C4-2B (cell line): ENCODE results near the gene ST7.

ENCODE experiments used
- H3K27ac ChIP-seq: fragments of 450-650 bp; 2 replicates; pipeline ENCODE4 v1.5.1; 2017
- CTCF ChIP-seq: fragments of 450-650 bp; conservative IDR thresholded peaks from 2 replicates; pipeline ENCODE4 v1.5.1; 2017; ENCODE audit warnings: mild to moderate bottlenecking
- ZFX ChIP-seq: fragments of 450-650 bp; IDR thresholded peaks from 2 replicates; pipeline ENCODE4 v1.6.1; 2017

The ST7 gene

GRCh38 chr7:117190104-117190503, 236.8 kb downstream of the ST7 start:
- H3K27ac ChIP-seq: no peak overlapping the region

GRCh38 chr7:117190746-117191435, 237.6 kb downstream of the ST7 start:
- H3K27ac ChIP-seq: no peak overlapping the region
- TF ChIP-seq CTCF (no peak), ZFX (no peak)

More at GRCh38 chr7:117190104-117190503, 236.8 kb downstream of the ST7 start:
- TF ChIP-seq ZFX (no peak), CTCF (no peak)

GRCh38 chr7:117192108-117192507, 238.8 kb downstream of the ST7 start:
- TF ChIP-seq CTCF (no peak), ZFX (no peak)
- H3K27ac ChIP-seq: no peak overlapping the region

- TF ChIP-seq ZFX (no peak), CTCF (no peak)
- no peak overlapping the region for H3K27ac ChIP-seq
These were observed 240.3 kb downstream of the ST7 start for GRCh38 chr7:117193564-117193963.

- TF ChIP-seq CTCF: no peak
- no peak for TF ChIP-seq ZFX
- H3K27ac ChIP-seq: no peak overlapping the region
These were observed 241.1 kb downstream of the ST7 start for GRCh38 chr7:117194445-117194844.

- TF ChIP-seq ZFX: no peak
- no peak for TF ChIP-seq CTCF
- H3K27ac ChIP-seq: no peak overlapping the region
These were observed 242.2 kb downstream of the ST7 start for GRCh38 chr7:117195361-117196029.

GRCh38 chr7:117200132-117200531, 246.8 kb downstream of the ST7 start:
- TF ChIP-seq CTCF (no peak), ZFX (no peak)
- H3K27ac ChIP-seq: no peak overlapping the region
